IPS-NIHi11 (cell line): ENCODE data around the gene IVD.
"Not testable (repeated sequence)": the region's sequence is repeated elsewhere in the genome, so short reads cannot be mapped to it uniquely, and the experiment has no call there.

Source experiments
- DNase-seq: peaks from one replicate; pipeline ENCODE4 v3.0.0; 2012; ENCODE audit warnings: mixed read lengths, low spot score

Gene IVD

GRCh38 chr15:40439461-40439959 lies 33.9 kb downstream of the IVD start:
- DNase-seq = peak; percentile 61

GRCh38 chr15:40439960-40440742 lies 34.6 kb downstream of the IVD start:
- DNase-seq = no peak

GRCh38 chr15:40440743-40441564 lies 35.4 kb downstream of the IVD start, which contains the start of gene BAHD1:
BAHD1 (plus strand) TSS chr15:40440953; CDS start chr15:40458465, 17,512 bp downstream.
- DNase-seq = peak; percentile 99

- DNase-seq = no peak
These were observed 36.3 kb downstream of the IVD start for GRCh38 chr15:40441565-40442531.

- DNase-seq = no peak
These were observed 37.7 kb downstream of the IVD start for GRCh38 chr15:40443255-40443654.

GRCh38 chr15:40443846-40444245 lies 38.3 kb downstream of the IVD start:
- DNase-seq = no peak

GRCh38 chr15:40444736-40445135 lies 39.1 kb downstream of the IVD start:
- no peak for DNase-seq

- DNase-seq = no peak
These were observed 39.9 kb downstream of the IVD start for GRCh38 chr15:40445421-40445922.

GRCh38 chr15:40446144-40446543 lies 40.5 kb downstream of the IVD start:
- DNase-seq = no peak

- DNase-seq = no peak
These were observed 42.8 kb downstream of the IVD start for GRCh38 chr15:40448354-40448753.

- no peak for DNase-seq
These were observed 43.7 kb downstream of the IVD start for GRCh38 chr15:40449275-40449674.

GRCh38 chr15:40450047-40450446 lies 44.5 kb downstream of the IVD start:
- DNase-seq = no peak

- DNase-seq = no peak
These were observed 46.0 kb downstream of the IVD start for GRCh38 chr15:40451527-40452158.

- no peak for DNase-seq
These were observed 46.9 kb downstream of the IVD start for GRCh38 chr15:40452296-40453090.

- DNase-seq = not testable (repeated sequence)
These were observed 48.3 kb downstream of the IVD start for GRCh38 chr15:40453941-40454340.

- no peak for DNase-seq
These were observed 49.4 kb downstream of the IVD start for GRCh38 chr15:40454904-40455391.

- no peak for DNase-seq
These were observed 50.7 kb downstream of the IVD start for GRCh38 chr15:40456299-40456712.

- no peak for DNase-seq
These were observed 51.1 kb downstream of the IVD start for GRCh38 chr15:40456738-40457137.

GRCh38 chr15:40458495-40459371 lies 53.1 kb downstream of the IVD start:
- DNase-seq = no peak
